SU-DHL-6 (cell line): ENCODE results near the gene ATG9B.

Experiments
- H2AFZ ChIP-seq: fragments of 200-600 bp; sonication (generic); 2 replicates; pipeline ENCODE4 v1.6.1; 2014; ENCODE audit warnings: low read depth, mild to moderate bottlenecking, moderate library complexity, mixed read lengths, antibody characterized with exemption, low read length; ENCODE audit not compliant: severe bottlenecking
- H3F3A ChIP-seq: fragments of 200-600 bp; shearing (Covaris generic); 2 replicates; pipeline ENCODE4 v1.6.0; 2016; ENCODE audit warnings: antibody characterized with exemption, mild to moderate bottlenecking; ENCODE audit not compliant: insufficient read depth
- H3K27ac ChIP-seq: fragments of 200-600 bp; sonication (generic); 2 replicates; pipeline ENCODE4 v1.5.1; 2016; ENCODE audit warnings: low read depth, mild to moderate bottlenecking, low read length, moderate library complexity, mixed read lengths
- H3K27me3 ChIP-seq: fragments of 200-600 bp; sonication (generic), shearing (Covaris generic); 2 replicates; pipeline ENCODE4 v1.6.0; 2014; ENCODE audit warnings: mild to moderate bottlenecking, low read length
- H3K36me3 ChIP-seq: fragments of 200-600 bp; sonication (generic); 2 replicates; pipeline ENCODE4 v1.6.1; 2014; ENCODE audit warnings: mild to moderate bottlenecking, low read length, mixed read lengths
- H3K4me2 ChIP-seq: fragments of 300-600, 200-600 bp; shearing (Covaris generic), sonication (generic); 2 replicates; pipeline ENCODE4 v1.6.0; 2014; ENCODE audit warnings: low read length, low read depth, mild to moderate bottlenecking; ENCODE audit not compliant: poor library complexity, severe bottlenecking
- H3K4me3 ChIP-seq: fragments of 200-600 bp; sonication (generic); 2 replicates; pipeline ENCODE4 v1.5.1; 2014; ENCODE audit warnings: antibody characterized with exemption, low read length, mild to moderate bottlenecking, mixed read lengths; ENCODE audit not compliant: insufficient read depth, poor library complexity, severe bottlenecking
- H3K79me2 ChIP-seq: fragments of 200-600 bp; sonication (generic); 2 replicates; pipeline ENCODE4 v1.6.1; 2014; ENCODE audit warnings: mild to moderate bottlenecking, low read length, moderate library complexity; ENCODE audit not compliant: insufficient read depth
- H3K9ac ChIP-seq: fragments of 200-600 bp; sonication (generic); 2 replicates; pipeline ENCODE4 v1.7.0; 2014; ENCODE audit warnings: mild to moderate bottlenecking, low read length
- H3K9me2 ChIP-seq: fragments of 200-600 bp; sonication (generic); replicated peaks from 2 replicates; pipeline ENCODE4 v1.6.1; 2014; ENCODE audit warnings: low read length; ENCODE audit not compliant: insufficient read depth
- H3K9me3 ChIP-seq: fragments of 200-600 bp; sonication (generic); 2 replicates; pipeline ENCODE4 v1.6.1; 2014; ENCODE audit warnings: low read length, mixed read lengths; ENCODE audit not compliant: insufficient read depth
- H4K20me1 ChIP-seq: fragments of 200-600 bp; sonication (generic); 2 replicates; pipeline ENCODE4 v1.6.1; 2014; ENCODE audit warnings: low read depth, mild to moderate bottlenecking, antibody characterized with exemption, low read length, moderate library complexity, mixed read lengths
- CTCF ChIP-seq: fragments of 200-600 bp; sonication (generic); IDR thresholded peaks from one replicate; pipeline ENCODE4 v1.5.1; 2017; ENCODE audit warnings: antibody characterized with exemption, mild to moderate bottlenecking, low read length, moderate library complexity; ENCODE audit not compliant: insufficient read depth, poor library complexity, severe bottlenecking
- EZH2phosphoT487 ChIP-seq: fragments of 200-600 bp; sonication (generic), shearing (Covaris generic); conservative IDR thresholded peaks from 2 replicates; pipeline ENCODE4 v1.6.1; 2018; ENCODE audit warnings: mild to moderate bottlenecking, antibody characterized with exemption, low read length, moderate library complexity, mixed read lengths

Gene ATG9B

GRCh38 chr7:151035902-151036301 lies 11.6 kb upstream of the ATG9B start:
- no peak overlapping the region for H3K4me2 ChIP-seq
- H3K79me2 ChIP-seq: no peaks in the 10 kb centered on the region
- TF ChIP-seq CTCF (no peak), EZH2phosphoT487 (no peak)
- H3K9me3 ChIP-seq: no peaks in the 10 kb centered on the region
- no peak overlapping the region for H3K4me3 ChIP-seq
- H3K9ac ChIP-seq: no peak overlapping the region
- no peaks in the 10 kb centered on the region for H4K20me1 ChIP-seq
- H3K27ac ChIP-seq: no peak overlapping the region
- no peaks in the 10 kb centered on the region for H3F3A ChIP-seq
- H3K9me2 ChIP-seq: no peaks in the 10 kb centered on the region
- no peaks in the 10 kb centered on the region for H3K27me3 ChIP-seq
- H3K36me3 ChIP-seq: no peaks in the 10 kb centered on the region
- H2AFZ ChIP-seq: no peak overlapping the region

- Histone ChIP-seq H3K9ac (no peak overlapping the region), H3K4me3 (no peak overlapping the region), H3K4me2 (no peak overlapping the region), H2AFZ (no peak overlapping the region), H3K27me3 (no peaks in the 10 kb centered on the region), H3K36me3 (no peaks in the 10 kb centered on the region), H3K79me2 (no peaks in the 10 kb centered on the region), H3K27ac (no peak overlapping the region), H3K9me3 (no peaks in the 10 kb centered on the region), H4K20me1 (no peaks in the 10 kb centered on the region), H3K9me2 (no peaks in the 10 kb centered on the region), H3F3A (no peaks in the 10 kb centered on the region)
- TF ChIP-seq CTCF: no peak
- no peak for TF ChIP-seq EZH2phosphoT487
Observed at GRCh38 chr7:151035026-151035717, 10.9 kb upstream of the ATG9B start.

GRCh38 chr7:151034312-151035025 lies 10.2 kb upstream of the ATG9B start:
- Histone ChIP-seq H3K9me3 (no peaks in the 10 kb centered on the region), H3K9ac (no peak overlapping the region), H4K20me1 (no peaks in the 10 kb centered on the region), H3K79me2 (peaks cover 5% of the 10 kb centered on the region; the same call in 1 of the 2 replicates), H3K4me3 (no peak overlapping the region), H3K36me3 (no peaks in the 10 kb centered on the region), H3K27ac (no peak overlapping the region), H3K4me2 (no peak overlapping the region), H3K9me2 (no peaks in the 10 kb centered on the region), H3K27me3 (no peaks in the 10 kb centered on the region), H2AFZ (no peak overlapping the region), H3F3A (no peaks in the 10 kb centered on the region)
- no peak for TF ChIP-seq CTCF
- TF ChIP-seq EZH2phosphoT487: no peak
